ENCODE measurements around the gene CNTNAP2.

CNTNAP2 gene

DNA sequence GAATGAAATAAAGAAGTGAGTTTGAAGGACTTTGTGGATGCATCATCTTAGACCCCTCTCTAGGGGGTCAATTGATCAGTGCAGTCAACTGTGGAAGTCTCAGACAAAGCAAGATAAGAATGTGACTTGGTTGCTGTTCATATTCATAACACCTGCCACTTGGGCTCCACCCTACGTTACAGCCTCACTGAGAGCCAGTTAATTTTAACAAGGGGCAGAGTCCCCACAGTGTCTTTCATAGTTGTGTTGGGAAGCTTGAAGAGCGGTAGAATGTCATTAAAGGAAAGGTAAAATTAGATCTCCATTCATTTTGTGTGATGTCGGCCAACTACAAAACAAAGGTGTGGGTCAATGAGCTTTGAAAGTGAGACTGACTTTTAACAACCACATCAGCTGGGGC, 2031.9 kb downstream of the CNTNAP2 start:
- Mint-ChIP-seq H3K4me1 (ENCODE audit: low read depth in 2 of 2) (no peaks in the 10 kb centered on the region), H3K27me3 (peaks cover 0 to 6% of the 10 kb centered on the region in 2 donors), H3K36me3 (ENCODE audit: insufficient read depth) (no peaks in the 10 kb centered on the region), H3K9me3 (no peaks in the 10 kb centered on the region), H3K4me3 (no peak overlapping the region), H3K27ac (no peak overlapping the region)
- DNase-seq (no peak), ATAC-seq (replicated peaks) (no peak)

DNA sequence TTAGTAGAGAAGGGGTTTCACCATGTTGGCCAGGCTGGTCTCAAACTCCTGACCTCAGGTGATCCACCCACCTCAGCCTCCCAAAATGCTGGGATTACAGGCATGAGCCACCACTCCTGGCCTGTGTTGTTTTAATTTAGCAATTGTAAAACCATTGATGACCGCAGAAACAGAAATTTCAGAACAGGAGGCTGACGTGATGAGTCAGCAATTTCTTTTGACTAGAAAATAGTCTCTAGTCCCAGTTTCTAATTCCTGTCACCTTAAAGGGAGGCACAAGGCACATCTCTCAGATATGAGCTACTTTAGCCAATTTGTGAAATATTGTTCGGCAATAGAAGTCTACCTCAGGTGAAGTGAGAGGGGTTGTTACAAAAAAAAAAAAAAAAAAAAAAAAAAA, 2033.1 kb downstream of the CNTNAP2 start:
- H3K4me1 Mint-ChIP-seq (ENCODE audit: low read depth in 2 of 2): no peaks in the 10 kb centered on the region
- H3K36me3 Mint-ChIP-seq (ENCODE audit: insufficient read depth): no peaks in the 10 kb centered on the region

DNA sequence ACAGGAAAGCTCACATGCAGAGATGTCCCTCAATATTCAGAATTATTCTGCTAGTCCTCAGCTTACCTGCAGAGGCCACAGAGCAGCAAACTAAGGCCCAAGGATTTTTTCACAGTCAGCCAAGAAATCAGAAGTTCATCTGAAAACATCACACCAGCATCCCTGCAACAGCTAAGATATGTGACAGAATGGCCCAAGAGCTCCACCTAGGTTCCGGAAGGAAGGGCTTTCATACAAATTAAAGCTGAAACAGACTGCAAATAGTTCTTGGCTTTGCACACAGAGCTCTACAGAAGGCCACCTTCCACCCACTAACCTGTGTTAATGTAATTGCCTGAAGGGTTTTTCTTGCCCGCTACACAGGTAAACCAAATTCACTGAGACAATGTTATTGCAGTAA, 2035.2 kb downstream of the CNTNAP2 start:
- peaks cover 0 to 2% of the 10 kb centered on the region in 2 donors for H3K9me3 Mint-ChIP-seq
- DNase-seq (no peak), ATAC-seq (replicated peaks) (no peak)
- H3K27me3 Mint-ChIP-seq: peaks cover 0 to 6% of the 10 kb centered on the region in 2 donors
- no peak overlapping the region for H3K27ac Mint-ChIP-seq
- no peaks in the 10 kb centered on the region for H3K4me1 Mint-ChIP-seq (ENCODE audit: low read depth in 2 of 2)
- H3K4me3 Mint-ChIP-seq: no peak overlapping the region
- no peaks in the 10 kb centered on the region for H3K36me3 Mint-ChIP-seq (ENCODE audit: insufficient read depth)

More for the DNA sequence above, 2033.1 kb downstream of the CNTNAP2 start:
- no peak for ATAC-seq (replicated peaks)
- no peak for DNase-seq
- Mint-ChIP-seq H3K9me3 (no peaks in the 10 kb centered on the region), H3K27me3 (peaks cover 0 to 6% of the 10 kb centered on the region in 2 donors), H3K4me3 (no peak overlapping the region), H3K27ac (no peak overlapping the region)

DNA sequence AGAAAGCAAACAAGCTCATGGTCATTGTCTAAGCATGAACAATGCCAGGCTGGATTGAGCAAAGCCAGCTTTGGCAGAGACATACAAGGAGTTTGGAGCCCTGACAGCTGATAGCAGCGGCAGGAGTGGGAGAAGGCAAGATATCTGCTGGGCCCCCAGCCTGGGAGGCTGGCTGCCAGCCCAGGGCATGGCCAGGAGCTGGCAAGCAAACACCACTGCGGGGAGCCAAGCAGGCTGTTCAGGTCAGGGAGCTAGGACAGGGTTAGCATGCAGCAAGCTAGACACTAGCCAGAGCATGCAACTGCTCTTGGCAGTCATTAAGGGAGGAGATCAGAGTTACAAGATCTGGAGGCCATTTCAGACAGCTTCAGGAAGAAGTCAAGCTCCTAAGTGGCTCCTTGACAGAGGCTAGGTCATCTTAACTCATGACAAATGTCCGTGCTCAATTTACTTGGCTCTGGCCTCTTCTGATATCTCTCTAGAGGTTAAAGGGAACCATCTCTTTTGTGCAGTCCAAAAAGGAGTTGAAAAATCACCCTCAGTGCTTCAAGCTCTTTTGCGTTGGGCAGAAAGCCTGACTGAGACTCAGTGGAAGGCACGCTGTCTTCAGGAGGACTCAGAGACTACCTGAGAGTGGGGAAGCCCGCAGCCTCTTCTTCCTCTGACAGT, 2037.1 kb downstream of the CNTNAP2 start:
- Mint-ChIP-seq H3K27me3 (peaks cover 0 to 6% of the 10 kb centered on the region in 2 donors), H3K36me3 (ENCODE audit: insufficient read depth) (no peaks in the 10 kb centered on the region), H3K4me1 (ENCODE audit: low read depth in 2 of 2) (no peaks in the 10 kb centered on the region), H3K4me3 (no peak overlapping the region), H3K9me3 (peaks cover 0 to 2% of the 10 kb centered on the region in 2 donors), H3K27ac (no peak overlapping the region)
- DNase-seq (no peak), ATAC-seq (replicated peaks) (no peak)

DNA sequence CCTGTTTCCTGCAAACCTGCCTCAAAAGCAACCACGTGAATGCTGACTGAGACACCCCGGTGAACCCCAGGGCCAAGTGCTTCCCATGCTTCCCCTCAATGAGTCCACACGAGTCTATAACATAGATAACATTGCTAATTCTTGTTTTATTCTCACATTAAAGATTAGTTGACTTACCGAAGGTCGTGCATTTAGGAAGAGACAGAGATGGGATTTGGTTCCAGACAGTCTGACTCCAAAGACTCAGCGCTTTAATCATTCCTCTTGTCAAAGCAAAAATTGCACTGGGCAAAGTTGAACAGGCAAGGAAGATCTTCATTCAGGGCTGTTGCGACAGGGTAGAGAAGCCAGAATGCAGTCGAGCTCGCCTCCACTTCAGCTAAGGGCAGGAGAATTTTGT, 2038.4 kb downstream of the CNTNAP2 start:
- no peak overlapping the region for H3K4me3 Mint-ChIP-seq
- ATAC-seq (replicated peaks) (no peak), DNase-seq (no peak)
- no peaks in the 10 kb centered on the region for H3K4me1 Mint-ChIP-seq (ENCODE audit: low read depth in 2 of 2)
- H3K27ac Mint-ChIP-seq: no peak overlapping the region
- no peaks in the 10 kb centered on the region for H3K36me3 Mint-ChIP-seq (ENCODE audit: insufficient read depth)
- peaks cover 0 to 2% of the 10 kb centered on the region in 2 donors for H3K9me3 Mint-ChIP-seq
- H3K27me3 Mint-ChIP-seq: no peaks in the 10 kb centered on the region

DNA sequence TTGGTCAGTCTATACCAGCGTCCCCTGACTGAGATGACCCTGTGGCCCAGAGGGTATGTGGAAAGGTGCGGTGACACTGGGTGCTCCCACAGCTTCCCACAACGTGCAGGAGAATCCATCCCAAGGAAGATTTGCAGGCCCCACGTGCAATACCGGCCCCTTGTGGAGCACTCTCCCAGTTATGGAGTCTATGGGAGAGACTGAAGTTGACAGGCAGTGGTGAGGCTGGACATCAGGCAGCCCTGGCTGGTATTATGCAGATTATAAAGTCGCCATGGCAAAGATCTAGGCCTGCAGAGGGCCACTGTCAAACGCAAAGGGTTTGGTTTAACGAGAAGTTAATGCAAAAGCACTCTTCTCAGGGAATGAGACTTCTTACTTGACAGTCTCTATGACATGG, 2039.2 kb downstream of the CNTNAP2 start:
- DNase-seq (no peak), ATAC-seq (replicated peaks) (no peak)
- no peaks in the 10 kb centered on the region for H3K27me3 Mint-ChIP-seq
- H3K4me3 Mint-ChIP-seq: no peak overlapping the region
- H3K4me1 Mint-ChIP-seq (ENCODE audit: low read depth in 2 of 2): no peaks in the 10 kb centered on the region
- H3K9me3 Mint-ChIP-seq: peaks cover 0 to 2% of the 10 kb centered on the region in 2 donors
- H3K27ac Mint-ChIP-seq: no peak overlapping the region
- no peaks in the 10 kb centered on the region for H3K36me3 Mint-ChIP-seq (ENCODE audit: insufficient read depth)

DNA sequence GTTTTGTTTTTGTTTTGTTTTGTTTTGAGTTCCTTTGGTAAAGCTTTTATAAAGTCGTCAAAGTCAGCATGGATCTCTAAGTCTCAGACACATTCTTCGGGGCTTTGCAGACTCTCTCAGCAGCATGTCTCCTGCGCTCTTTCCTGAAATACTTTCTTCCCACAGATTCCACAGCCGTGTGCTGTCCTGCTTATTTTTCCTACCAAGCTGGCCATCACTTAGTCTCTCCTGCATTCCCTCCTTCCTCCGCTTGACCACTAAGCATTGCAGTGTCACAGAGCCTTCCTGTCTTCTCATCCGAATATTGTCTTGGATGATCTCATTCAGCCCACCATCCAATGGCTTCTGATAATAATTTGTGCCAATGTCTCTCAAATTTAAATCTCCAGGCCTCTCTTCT, 2039.6 kb downstream of the CNTNAP2 start:
- Mint-ChIP-seq H3K4me1 (ENCODE audit: low read depth in 2 of 2) (no peaks in the 10 kb centered on the region), H3K4me3 (no peak overlapping the region), H3K27ac (no peak overlapping the region), H3K36me3 (ENCODE audit: insufficient read depth) (no peaks in the 10 kb centered on the region), H3K9me3 (peaks cover 0 to 2% of the 10 kb centered on the region in 2 donors), H3K27me3 (peaks cover 0 to 1% of the 10 kb centered on the region in 2 donors)
- ATAC-seq (replicated peaks) (no peak), DNase-seq (no peak)

DNA sequence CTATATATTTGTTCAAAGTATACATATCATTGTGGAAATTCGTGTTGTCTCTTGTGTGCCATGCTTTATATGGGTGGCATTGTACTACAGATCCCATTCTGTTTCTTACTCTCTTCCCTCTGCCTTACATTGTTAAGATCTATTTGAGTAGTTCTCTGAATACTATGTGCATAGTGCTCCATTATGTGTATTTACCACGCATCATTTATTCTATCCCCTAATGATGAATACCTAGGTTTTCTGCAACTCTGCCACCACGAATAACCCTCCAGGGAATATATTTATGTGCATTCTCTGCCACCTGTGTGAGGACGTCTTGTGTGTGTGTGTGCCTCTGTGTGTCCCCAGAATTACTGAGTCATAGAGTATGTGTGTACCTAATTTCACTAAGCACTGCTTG, 2042.7 kb downstream of the CNTNAP2 start:
- Mint-ChIP-seq H3K4me3 (no peak overlapping the region), H3K4me1 (ENCODE audit: low read depth in 2 of 2) (no peaks in the 10 kb centered on the region), H3K27ac (no peak overlapping the region), H3K36me3 (ENCODE audit: insufficient read depth) (no peaks in the 10 kb centered on the region), H3K27me3 (peaks cover 7 to 11% of the 10 kb centered on the region in 2 donors), H3K9me3 (peaks cover 0 to 6% of the 10 kb centered on the region in 2 donors)
- ATAC-seq (replicated peaks): no peak
- DNase-seq: no peak

DNA sequence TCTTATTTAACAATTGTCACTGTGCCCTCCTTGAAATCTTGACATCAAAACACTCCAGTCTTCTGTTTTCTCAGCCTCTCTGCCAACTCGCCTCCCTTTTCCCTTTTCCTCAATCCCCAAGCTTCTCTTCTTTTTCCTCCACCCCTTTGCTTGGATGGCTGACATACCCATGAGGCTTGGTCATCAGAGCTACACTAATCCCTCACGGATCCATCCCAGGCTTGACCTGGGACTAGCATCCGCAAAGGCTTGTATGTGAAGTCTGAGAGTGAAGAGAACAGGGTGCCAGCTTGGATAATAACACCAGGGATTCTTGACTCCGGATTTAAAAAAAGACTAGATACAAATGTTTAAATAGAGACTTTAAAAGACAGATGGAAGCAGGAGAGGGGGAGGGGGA, 2045.2 kb downstream of the CNTNAP2 start:
- ATAC-seq (replicated peaks) (no peak), DNase-seq (no peak)
- H3K4me1 Mint-ChIP-seq (ENCODE audit: low read depth in 2 of 2): no peaks in the 10 kb centered on the region
- peaks cover 0 to 4% of the 10 kb centered on the region in 2 donors for H3K9me3 Mint-ChIP-seq
- no peak overlapping the region for H3K27ac Mint-ChIP-seq
- H3K36me3 Mint-ChIP-seq (ENCODE audit: insufficient read depth): no peaks in the 10 kb centered on the region
- no peak overlapping the region for H3K4me3 Mint-ChIP-seq
- H3K27me3 Mint-ChIP-seq: peaks cover 18 to 28% of the 10 kb centered on the region in 2 donors

DNA sequence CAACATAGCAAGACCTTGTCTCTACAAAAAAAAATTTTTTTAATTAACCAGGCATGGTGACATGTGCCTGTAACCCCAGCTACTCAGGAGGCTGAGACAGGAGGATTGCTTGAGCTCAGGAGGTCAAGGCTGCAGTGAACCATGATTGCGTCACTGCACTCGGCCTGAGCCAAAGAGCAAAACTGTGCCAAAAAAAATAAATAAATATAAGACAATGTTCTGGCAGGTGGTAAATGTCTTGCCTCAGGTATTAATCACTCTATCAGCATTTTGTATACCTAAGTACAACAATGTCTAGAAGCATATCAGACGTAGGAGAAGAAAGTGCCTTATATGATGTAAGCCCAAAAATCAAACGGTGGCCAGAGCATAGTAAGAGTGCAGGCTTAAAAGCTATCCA, 2046.2 kb downstream of the CNTNAP2 start:
- Mint-ChIP-seq H3K36me3 (ENCODE audit: insufficient read depth) (no peaks in the 10 kb centered on the region), H3K4me3 (no peak overlapping the region), H3K9me3 (peaks cover 0 to 4% of the 10 kb centered on the region in 2 donors), H3K27ac (no peak overlapping the region), H3K4me1 (ENCODE audit: low read depth in 2 of 2) (no peaks in the 10 kb centered on the region), H3K27me3 (peaks cover 25 to 38% of the 10 kb centered on the region in 2 donors)
- ATAC-seq (replicated peaks): no peak
- no peak for DNase-seq

DNA sequence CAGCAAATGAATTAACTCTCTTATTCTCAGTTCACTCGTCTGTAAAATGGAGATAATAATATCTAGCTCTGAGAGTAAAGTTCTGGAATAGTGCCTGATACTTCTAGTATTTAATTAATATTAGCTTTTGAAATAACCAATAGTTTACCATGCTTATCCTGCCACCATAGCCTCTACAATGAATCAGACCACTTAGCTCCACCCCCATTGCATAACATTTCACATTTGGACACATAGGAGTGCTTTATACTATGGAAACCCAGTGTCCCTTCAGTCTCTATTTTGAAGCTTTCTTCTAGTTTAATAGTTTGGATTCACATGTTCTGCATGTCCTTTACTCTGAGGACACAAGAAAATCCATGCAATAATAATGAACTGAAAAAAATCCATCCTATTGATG, 2046.6 kb downstream of the CNTNAP2 start:
- DNase-seq (no peak), ATAC-seq (replicated peaks) (no peak)
- no peak overlapping the region for H3K4me3 Mint-ChIP-seq
- H3K27ac Mint-ChIP-seq: no peak overlapping the region
- peaks cover 25 to 38% of the 10 kb centered on the region in 2 donors for H3K27me3 Mint-ChIP-seq
- no peaks in the 10 kb centered on the region for H3K4me1 Mint-ChIP-seq (ENCODE audit: low read depth in 2 of 2)
- peaks cover 0 to 4% of the 10 kb centered on the region in 2 donors for H3K9me3 Mint-ChIP-seq
- no peaks in the 10 kb centered on the region for H3K36me3 Mint-ChIP-seq (ENCODE audit: insufficient read depth)

DNA sequence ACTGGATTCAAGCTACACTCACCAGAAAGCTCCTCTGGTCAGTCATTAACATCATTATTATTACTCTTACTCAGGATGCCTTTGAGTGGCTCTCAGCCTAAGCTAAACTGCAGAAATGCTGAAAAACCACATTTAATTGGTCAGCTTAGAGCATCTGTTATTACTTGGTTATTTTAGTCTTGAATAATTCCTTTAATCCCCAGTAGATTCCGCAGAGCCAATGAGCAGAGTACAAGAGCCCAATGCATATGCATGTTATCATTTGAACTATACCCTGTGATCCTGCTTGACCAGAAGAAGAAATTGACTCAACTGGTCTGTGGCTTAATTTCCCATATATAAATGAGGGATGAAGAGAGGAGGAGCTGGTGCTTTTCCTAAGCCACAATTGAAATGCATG, 2056.3 kb downstream of the CNTNAP2 start:
- no peaks in the 10 kb centered on the region for H3K4me1 Mint-ChIP-seq (ENCODE audit: low read depth in 2 of 2)
- ATAC-seq (replicated peaks): no peak
- no peak for DNase-seq

DNA sequence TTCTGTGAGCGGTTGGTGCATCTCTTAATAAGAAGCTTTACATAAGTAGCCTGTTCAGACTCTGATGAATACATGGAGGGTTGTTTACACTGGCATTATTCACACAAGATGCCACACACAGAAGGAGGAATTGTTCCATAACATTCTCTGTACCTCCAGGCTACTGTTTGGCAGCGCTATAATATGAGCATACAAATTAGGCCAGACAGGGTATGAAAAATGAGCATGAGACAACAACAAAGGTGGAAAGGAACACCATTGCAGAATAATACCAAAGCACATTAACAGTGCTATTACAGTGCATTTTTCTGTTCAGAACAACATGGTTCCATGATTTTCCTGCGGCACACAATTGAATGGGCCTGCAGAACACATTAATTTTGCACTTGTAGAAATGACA, 2056.8 kb downstream of the CNTNAP2 start:
- peaks cover 0 to 11% of the 10 kb centered on the region in 2 donors for H3K27me3 Mint-ChIP-seq
- ATAC-seq (replicated peaks) (no peak), DNase-seq (no peak)
- no peaks in the 10 kb centered on the region for H3K4me1 Mint-ChIP-seq (ENCODE audit: low read depth in 2 of 2)
- H3K4me3 Mint-ChIP-seq: no peak overlapping the region
- H3K9me3 Mint-ChIP-seq: peaks cover 0 to 4% of the 10 kb centered on the region in 2 donors
- no peaks in the 10 kb centered on the region for H3K36me3 Mint-ChIP-seq (ENCODE audit: insufficient read depth)
- H3K27ac Mint-ChIP-seq: no peak overlapping the region

More for the DNA sequence above, 2056.3 kb downstream of the CNTNAP2 start:
- Mint-ChIP-seq H3K27me3 (peaks cover 0 to 11% of the 10 kb centered on the region in 2 donors), H3K4me3 (no peak overlapping the region), H3K9me3 (peaks cover 0 to 4% of the 10 kb centered on the region in 2 donors), H3K27ac (no peak overlapping the region), H3K36me3 (ENCODE audit: insufficient read depth) (no peaks in the 10 kb centered on the region)

DNA sequence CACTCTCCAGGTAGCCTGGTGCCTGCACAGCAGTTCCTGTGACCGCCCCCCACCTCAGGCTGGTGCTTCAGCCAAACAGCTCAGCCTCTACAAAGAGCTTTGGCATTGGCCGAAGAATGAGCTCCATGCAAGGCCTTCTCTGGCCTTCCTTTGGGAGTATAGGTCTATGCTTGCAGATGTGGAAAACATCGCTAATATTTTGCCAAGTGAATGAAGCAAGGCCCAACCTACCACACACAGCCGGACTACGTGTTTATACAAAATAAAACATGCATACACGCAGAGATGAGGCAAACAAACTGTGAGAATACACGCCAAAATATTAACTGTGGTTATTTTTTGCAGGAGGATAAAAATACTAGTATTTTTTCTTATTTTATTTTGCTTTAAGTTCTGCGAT, 2057.8 kb downstream of the CNTNAP2 start:
- H3K36me3 Mint-ChIP-seq (ENCODE audit: insufficient read depth): no peaks in the 10 kb centered on the region
- no peaks in the 10 kb centered on the region for H3K4me1 Mint-ChIP-seq (ENCODE audit: low read depth in 2 of 2)
- no peak overlapping the region for H3K4me3 Mint-ChIP-seq
- ATAC-seq (replicated peaks) (no peak), DNase-seq (no peak)
- no peak overlapping the region for H3K27ac Mint-ChIP-seq
- H3K9me3 Mint-ChIP-seq: peaks cover 0 to 4% of the 10 kb centered on the region in 2 donors
- peaks cover 0 to 11% of the 10 kb centered on the region in 2 donors for H3K27me3 Mint-ChIP-seq

All from effector memory CD8-positive, alpha-beta T cell (primary cell).